K562 treated with DMSO at 1 percent for 24 hours (cell line): ENCODE measurements around the gene TAS2R20. TPM values are rescaled to one million over a fixed set of nuclear protein-coding genes. Genes with fewer than 3 reads are reported as not detected.

Source experiments
- total RNA-seq: library from RNA; unstranded; fragments of 300-600 nt; gene quantifications from 2 replicates; pipeline ENCODE4 v1.2.3, GENCODE V29; 2022; ENCODE audit warnings: low read depth; ENCODE audit not compliant: insufficient read depth

TAS2R20 gene
- total RNA-seq: not detected in 2 replicates

GRCh38 chr12:10998204-10998603 is at the start of gene TAS2R20:
Gene TAS2R20 (minus strand): TSS chr12:10998304. CDS start chr12:10997875, 429 bp downstream.

GRCh38 chr12:11031307-11031706 is 33.2 kb upstream of the TAS2R20 start, which contains the start of gene TAS2R31:
Gene TAS2R31 (minus strand): TSS chr12:11031407. CDS start chr12:11031335, 72 bp downstream.

DNA sequence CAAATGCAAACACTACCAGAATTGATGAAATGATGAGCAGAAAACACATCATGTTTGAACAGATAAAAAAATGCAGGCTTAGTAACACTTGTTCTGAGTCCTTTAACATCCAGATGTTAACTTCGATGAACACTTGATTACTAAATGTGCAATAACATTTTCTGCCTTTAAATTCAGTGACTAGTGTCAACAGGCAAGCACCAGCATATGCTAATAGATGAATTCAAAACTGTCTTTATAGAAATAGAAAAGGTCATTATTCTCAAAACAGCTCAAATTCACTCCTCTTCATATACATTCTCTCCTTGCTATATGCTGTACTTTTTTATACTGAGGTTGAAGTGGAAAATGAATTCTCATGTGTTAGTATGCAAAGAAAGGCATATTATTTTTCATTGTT is 24.4 kb upstream of the TAS2R20 start, which contains the start of gene TAS2R19:
TSS of gene TAS2R19 (minus strand) at position 101 of the 400 bp plus-strand sequence. CDS start at position 52, 49 bp downstream.

DNA sequence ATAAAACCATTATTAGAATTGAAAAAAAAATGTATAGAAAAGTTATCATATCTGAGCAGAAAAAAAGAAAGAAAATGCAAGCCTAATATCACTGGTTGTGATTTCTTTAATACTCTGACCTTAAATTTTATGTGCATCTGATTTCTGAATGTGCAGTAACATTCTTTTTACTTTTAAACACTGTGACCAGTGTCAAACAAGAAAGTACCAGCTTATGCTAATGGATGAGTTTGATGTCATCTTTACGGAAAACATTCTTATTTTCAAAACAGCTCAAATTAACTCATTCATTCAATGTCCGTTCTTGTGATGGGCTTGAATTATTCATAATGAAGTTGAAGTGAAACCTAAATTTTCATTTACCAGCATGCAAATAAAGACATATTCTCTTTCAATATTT is 11.3 kb downstream of the TAS2R20 start, which contains the start of gene TAS2R50:
TSS of gene TAS2R50 (minus strand) at position 101 of the 400 bp plus-strand sequence. CDS start at position 49, 52 bp downstream.

Other genes starting within 250 kb of the TAS2R20 start
- gene TAS2R7, start 195.7 kb downstream of the TAS2R20 start, total RNA-seq: not detected in 2 replicates
- gene TAS2R8, start 191.0 kb downstream of the TAS2R20 start, total RNA-seq: not detected in 2 replicates
- not detected in 2 replicates for gene TAS2R9, start 188.1 kb downstream of the TAS2R20 start, total RNA-seq
- not detected in 2 replicates for gene TAS2R10, start 171.9 kb downstream of the TAS2R20 start, total RNA-seq
- 2.1 TPM in 1 of 2 replicates, not detected in the other for gene PRR4, start 148.8 kb downstream of the TAS2R20 start, total RNA-seq
- gene PRH1, start 114.0 kb downstream of the TAS2R20 start, total RNA-seq: not detected in 2 replicates
- not detected in 2 replicates for gene TAS2R13, start 88.7 kb downstream of the TAS2R20 start, total RNA-seq
- not detected in 2 replicates for gene PRH2, start 69.1 kb downstream of the TAS2R20 start, total RNA-seq
- gene TAS2R14, start 59.0 kb downstream of the TAS2R20 start, total RNA-seq: 0.17 TPM in 1 of 2 replicates, not detected in the other
- gene TAS2R50, start 11.4 kb downstream of the TAS2R20 start, total RNA-seq: not detected in 2 replicates
- not detected in 2 replicates for gene TAS2R19, start 24.3 kb upstream of the TAS2R20 start, total RNA-seq
- gene TAS2R31, start 33.1 kb upstream of the TAS2R20 start, total RNA-seq: not detected in 2 replicates
- gene TAS2R46, start 64.0 kb upstream of the TAS2R20 start, total RNA-seq: not detected in 2 replicates
- gene TAS2R43, start 94.0 kb upstream of the TAS2R20 start, total RNA-seq: not detected in 2 replicates
- not detected in 2 replicates for gene TAS2R30, start 136.3 kb upstream of the TAS2R20 start, total RNA-seq
- 9.0 and 9.7 TPM in 2 replicates for gene SMIM10L1, start 172.9 kb upstream of the TAS2R20 start, total RNA-seq
- not detected in 2 replicates for gene TAS2R42, start 188.6 kb upstream of the TAS2R20 start, total RNA-seq